A673 (cell line): ENCODE results near the gene RSAD1. TPM values are rescaled to one million over a fixed set of nuclear protein-coding genes. Genes with fewer than 3 reads are reported as not detected.

Source experiments
- BruUV-seq: library from RNA; stranded (reverse); fragments of 400-500 nt; replicated peaks from 2 replicates; lab custom pipeline; 2021; lab: Mats Ljungman, UMichigan
- CTCF ChIA-PET: fragments of 300-600 bp; sonication (Branson Sonifier 250); formaldehyde crosslinking; loops from one replicate; lab custom pipeline; 2022; ENCODE audit warnings: antibody characterized with exemption; lab: Charles Lee
- POLR2A ChIA-PET: fragments of 300-600 bp; sonication (Branson Sonifier 250); formaldehyde crosslinking; loops from one replicate; lab custom pipeline; 2022; ENCODE audit warnings: antibody characterized with exemption; ENCODE audit not compliant: low non-redundant PET; lab: Charles Lee
- DNase-seq: peaks from one replicate; pipeline ENCODE4 v3.0.0-alpha.2; 2015; ENCODE audit warnings: low spot score
- H3K27ac ChIP-seq: fragments of 200-600 bp; sonication (generic); 2 replicates; pipeline ENCODE4 v1.5.1; 2016; ENCODE audit warnings: mixed run types, low read depth, mild to moderate bottlenecking, mixed read lengths, antibody characterized with exemption, low read length; ENCODE audit not compliant: poor library complexity, severe bottlenecking
- H3K27me3 ChIP-seq: fragments of 200-600 bp; sonication (generic); replicated peaks from 2 replicates; pipeline ENCODE4 v1.6.1; 2017; ENCODE audit warnings: mixed run types, low read depth, mild to moderate bottlenecking, mixed read lengths, antibody characterized with exemption, low read length; ENCODE audit not compliant: insufficient read depth, poor library complexity
- H3K36me3 ChIP-seq: fragments of 200-600 bp; sonication (generic); 2 replicates; pipeline ENCODE4 v1.6.1; 2016; ENCODE audit warnings: mixed run types, mild to moderate bottlenecking, mixed read lengths, antibody characterized with exemption, low read length; ENCODE audit not compliant: insufficient read depth, poor library complexity, severe bottlenecking
- H3K4me1 ChIP-seq: fragments of 200-600 bp; sonication (generic); 2 replicates; pipeline ENCODE4 v1.6.1; 2017; ENCODE audit warnings: mixed run types, mild to moderate bottlenecking, mixed read lengths, antibody characterized with exemption, low read length; ENCODE audit not compliant: insufficient read depth, poor library complexity, severe bottlenecking
- H3K4me3 ChIP-seq: fragments of 200-600 bp; sonication (generic); 2 replicates; pipeline ENCODE4 v1.5.1; 2016; ENCODE audit warnings: low read depth, mixed run types, mild to moderate bottlenecking, mixed read lengths, low read length; ENCODE audit not compliant: poor library complexity, severe bottlenecking
- H3K9me3 ChIP-seq: fragments of 200-600 bp; sonication (generic); 2 replicates; pipeline ENCODE4 v1.6.1; 2016; ENCODE audit warnings: mixed run types, low read depth, mild to moderate bottlenecking, mixed read lengths, antibody characterized with exemption, low read length; ENCODE audit not compliant: poor library complexity, severe bottlenecking
- CTCF ChIP-seq: fragments of 300-800, 200-600 bp; sonication (generic); conservative IDR thresholded peaks from 2 replicates; pipeline ENCODE4 v1.5.1; 2017; ENCODE audit warnings: low read depth, mild to moderate bottlenecking, antibody characterized with exemption, low read length, moderate library complexity, mixed read lengths
- EZH2 ChIP-seq: fragments of 200-600 bp; sonication (generic); IDR thresholded peaks from 2 replicates; pipeline ENCODE4 v1.6.1; 2017; ENCODE audit warnings: borderline replicate concordance, low read depth, mild to moderate bottlenecking, mixed read lengths, antibody characterized with exemption, low read length; ENCODE audit not compliant: poor library complexity, severe bottlenecking
- intact Hi-C: fragments of 100-400 bp; cut with micrococcal nuclease; formaldehyde crosslinking; loops from one replicate; pipeline ENCODE4 v1.10.0; 2022; ENCODE audit not compliant: unreplicated experiment
- total RNA-seq: library from RNA; stranded (reverse); gene quantifications from 2 replicates; pipeline ENCODE4 v1.2.3, GENCODE V29; 2021

Gene RSAD1
- total RNA-seq, 1 experiment from 2014 or later = 44.3 TPM

GRCh38 chr17:50507871-50508572, 29.4 kb downstream of the RSAD1 start, which contains the start of gene MYCBPAP:
MYCBPAP (plus strand) TSS chr17:50508439; CDS start chr17:50508675, 236 bp downstream.
- POLR2A ChIA-PET = no interaction called here

GRCh38 chr17:50508573-50509460, 30.2 kb downstream of the RSAD1 start:
- intact Hi-C loops = no loop called here

More at GRCh38 chr17:50507871-50508572, 29.4 kb downstream of the RSAD1 start, which contains the start of gene MYCBPAP:
- Histone ChIP-seq H3K4me3 (peak within 1 kb of the TSS; percentile 48), H3K27ac (no peak within 1 kb of the TSS), H3K4me1 (peaks cover 6% of the 10 kb centered on the region), H3K27me3 (no peaks in the 10 kb centered on the region), H3K36me3 (no peaks in the 10 kb centered on the region), H3K9me3 (no peaks in the 10 kb centered on the region)
- BruUV-seq = no TSS peak
- intact Hi-C loops = no loop called here
- CTCF ChIA-PET = no interaction called here
- peak; percentile 79 for DNase-seq
- peak; percentile 34 for TF ChIP-seq CTCF
- TF ChIP-seq EZH2 = no peak

More at GRCh38 chr17:50508573-50509460, 30.2 kb downstream of the RSAD1 start:
- H3K4me3 ChIP-seq = peak overlapping the region; percentile 48
- H3K36me3 ChIP-seq = no peaks in the 10 kb centered on the region
- POLR2A ChIA-PET = interaction anchor here (0.6 kb wide), 1 partner anchor 358 kb away, joined by 4 read pairs; the partner anchor contains the start of gene TOB1
- CTCF ChIA-PET = no interaction called here
- H3K27ac ChIP-seq = no peak overlapping the region
- no peaks in the 10 kb centered on the region for H3K9me3 ChIP-seq
- peaks cover 6% of the 10 kb centered on the region for H3K4me1 ChIP-seq
- no TSS peak for BruUV-seq
- no peak for DNase-seq
- no peaks in the 10 kb centered on the region for H3K27me3 ChIP-seq
- TF ChIP-seq EZH2 = no peak
- no peak for TF ChIP-seq CTCF
